Glomerular endothelial cell (primary cell): ENCODE measurements around the gene NBEA. TPM values are rescaled to one million over a fixed set of nuclear protein-coding genes. Genes with fewer than 3 reads are reported as not detected.

Experiments
- DNase-seq: peaks from one replicate; pipeline ENCODE4 v3.0.0-alpha.2; 2011; ENCODE audit warnings: low read depth, low spot score; ENCODE audit errors: extremely low read depth
- total RNA-seq: library from RNA; depleted of rRNA; stranded (reverse); fragments of >200 nt; gene quantifications from 2 replicates; pipeline ENCODE4 v1.2.3, GENCODE V29; 2015

The NBEA gene
- total RNA-seq, 1 donor from 2014 or later, result 4.1 TPM

DNA sequence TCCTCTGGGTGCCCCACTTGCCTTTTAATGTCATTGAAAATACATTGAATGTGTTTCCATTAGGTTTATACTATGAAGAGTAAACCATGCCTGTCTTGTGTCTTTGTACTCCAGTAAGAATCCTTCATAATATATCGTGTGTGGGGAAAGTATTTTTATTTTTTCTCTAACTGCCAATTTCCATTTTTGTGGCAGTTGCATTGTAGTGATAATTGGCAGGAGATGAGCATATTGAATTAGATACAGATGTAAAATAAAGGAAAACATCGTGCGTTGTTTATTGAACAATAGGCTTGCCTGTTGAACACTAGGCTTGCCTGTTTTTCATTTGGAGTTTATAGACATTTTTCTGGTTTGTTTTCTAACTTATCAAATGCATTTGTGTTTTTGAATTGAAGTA is 218.8 kb downstream of the NBEA start:
- no peak for DNase-seq

DNA sequence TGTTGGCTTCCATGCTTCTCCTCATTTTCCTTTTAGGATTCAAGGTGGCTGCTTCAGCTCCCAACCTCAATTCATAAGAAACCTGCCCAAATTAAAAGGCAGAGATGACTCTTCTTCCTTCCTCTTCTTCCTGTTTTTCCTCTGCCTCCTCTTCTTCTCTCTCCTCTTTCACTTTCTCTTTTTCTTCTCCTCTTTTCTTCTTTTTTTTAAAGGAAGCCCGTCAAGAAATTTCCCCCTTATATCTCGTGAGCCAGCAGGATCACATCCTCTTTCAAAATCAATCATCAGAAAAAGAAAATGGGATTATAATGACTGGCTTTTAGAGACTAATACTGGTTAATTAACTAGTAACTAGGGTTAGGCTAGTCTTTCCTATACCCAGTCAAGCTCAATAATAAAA is 220.3 kb downstream of the NBEA start:
- DNase-seq, result no peak

DNA sequence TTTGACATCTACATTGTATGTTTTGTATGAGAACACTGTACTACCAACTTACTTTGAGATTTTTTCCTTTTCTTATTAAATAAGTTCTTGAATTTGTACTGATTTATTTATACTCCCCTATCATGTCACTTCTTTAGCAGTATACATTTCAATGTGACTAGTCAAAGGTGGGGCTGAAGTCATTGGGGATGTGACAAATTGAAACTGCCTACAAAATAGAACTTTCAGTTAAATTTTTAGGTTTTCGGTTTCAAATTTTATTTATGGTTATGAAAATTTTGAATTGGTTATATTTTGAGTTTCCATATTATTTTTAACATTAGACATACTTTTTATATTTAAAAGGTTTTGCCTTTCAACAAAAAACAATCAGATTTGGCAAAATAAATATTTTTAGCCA is 221.6 kb downstream of the NBEA start:
- no peak for DNase-seq

DNA sequence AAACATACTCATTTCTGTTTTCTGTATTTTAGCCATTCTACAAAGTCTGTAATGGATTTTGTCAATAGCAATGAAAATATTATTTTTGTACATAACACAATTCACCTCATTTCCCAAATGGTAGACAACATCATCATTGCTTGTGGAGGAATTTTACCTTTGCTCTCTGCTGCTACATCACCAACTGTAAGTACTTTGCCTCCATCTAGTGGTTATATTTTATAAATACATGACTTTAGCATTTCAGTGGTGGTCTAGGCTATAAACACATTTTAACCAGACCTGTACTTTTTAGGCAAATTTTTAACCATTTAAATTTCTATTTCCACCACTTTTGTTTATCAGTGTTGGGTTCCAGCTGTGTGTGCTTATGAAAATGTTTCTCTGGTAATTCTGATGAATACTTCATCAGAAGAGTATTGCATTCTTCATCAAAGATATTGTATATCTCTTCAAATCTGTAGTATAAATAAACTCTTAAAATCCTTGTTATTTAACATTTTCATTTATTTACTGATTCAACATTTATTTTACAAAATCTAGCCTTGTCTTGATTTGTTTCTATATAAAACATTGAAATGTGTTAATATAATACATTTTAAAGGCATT is 222.4 kb downstream of the NBEA start:
- DNase-seq, result no peak

DNA sequence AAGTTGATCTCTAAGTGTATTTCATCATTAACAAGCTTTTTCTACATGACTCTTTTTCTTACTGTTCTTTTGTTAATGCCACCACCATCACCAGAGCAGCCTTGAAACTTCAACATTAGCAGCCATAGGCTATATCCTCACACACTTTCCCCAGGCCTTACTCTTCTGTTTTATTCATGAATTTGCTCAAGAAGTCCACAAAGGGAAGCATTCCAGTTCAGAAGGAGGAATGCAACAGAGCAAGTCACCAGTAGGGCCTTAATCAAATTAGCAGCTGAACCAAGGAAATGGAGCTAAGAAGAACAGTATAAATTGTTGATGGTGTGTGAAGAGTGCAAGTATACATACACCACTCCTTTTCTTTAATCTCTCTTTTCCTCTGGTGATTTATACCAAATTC is 223.1 kb downstream of the NBEA start:
- DNase-seq, result no peak

DNA sequence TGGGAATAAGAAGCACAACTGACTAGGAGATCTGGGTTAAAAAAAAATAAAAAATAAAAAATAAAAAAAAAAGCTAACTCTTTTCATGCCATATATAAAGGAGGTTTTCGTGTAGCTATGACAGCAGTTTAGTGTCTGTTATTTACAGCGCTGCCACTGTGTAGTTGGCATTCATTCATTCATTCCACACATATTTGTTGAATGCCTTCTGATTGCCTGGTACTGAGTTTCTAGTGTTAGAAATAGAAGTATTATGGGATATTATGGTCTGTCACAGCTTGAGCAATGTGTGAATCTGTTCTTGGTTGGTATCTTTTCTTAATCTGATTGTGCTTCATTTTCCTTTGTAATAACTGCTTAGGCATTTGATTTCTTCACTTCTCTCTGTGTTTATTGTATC is 237.4 kb downstream of the NBEA start:
- DNase-seq, result no peak

DNA sequence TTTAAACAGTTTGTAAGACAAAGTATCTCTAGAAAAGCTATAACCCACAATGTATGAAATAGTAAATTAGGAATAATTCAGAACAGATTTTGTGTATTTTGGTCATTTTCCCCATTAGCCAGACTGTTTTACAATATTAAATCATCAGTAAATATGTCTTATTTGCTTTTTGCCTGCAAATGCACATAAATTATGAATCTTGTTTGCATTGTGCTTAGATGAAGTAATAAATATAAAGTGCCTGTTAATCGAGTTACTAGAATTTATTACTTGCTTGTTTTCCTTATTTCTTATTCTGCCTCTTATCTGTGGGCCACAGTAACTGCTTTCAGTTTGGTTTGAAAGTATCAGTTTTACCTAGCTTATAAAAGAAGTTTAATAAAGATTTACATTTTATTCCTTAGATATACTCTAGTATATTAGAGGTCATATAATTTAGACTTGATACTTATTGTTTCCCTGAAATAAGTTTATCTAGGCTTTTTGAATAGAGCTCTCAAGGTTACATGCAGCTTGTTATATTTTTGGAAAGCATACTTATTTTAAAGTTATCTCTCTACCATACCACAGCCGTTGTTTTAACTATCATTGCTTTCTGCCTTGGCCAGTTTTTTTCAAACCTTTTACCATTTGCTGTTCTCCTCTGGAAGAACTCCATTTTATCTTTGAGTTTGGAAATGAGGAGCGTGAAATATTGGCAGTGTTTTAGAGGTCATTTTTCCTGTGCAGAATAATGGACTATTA is 238.0 kb downstream of the NBEA start:
- no peak for DNase-seq

DNA sequence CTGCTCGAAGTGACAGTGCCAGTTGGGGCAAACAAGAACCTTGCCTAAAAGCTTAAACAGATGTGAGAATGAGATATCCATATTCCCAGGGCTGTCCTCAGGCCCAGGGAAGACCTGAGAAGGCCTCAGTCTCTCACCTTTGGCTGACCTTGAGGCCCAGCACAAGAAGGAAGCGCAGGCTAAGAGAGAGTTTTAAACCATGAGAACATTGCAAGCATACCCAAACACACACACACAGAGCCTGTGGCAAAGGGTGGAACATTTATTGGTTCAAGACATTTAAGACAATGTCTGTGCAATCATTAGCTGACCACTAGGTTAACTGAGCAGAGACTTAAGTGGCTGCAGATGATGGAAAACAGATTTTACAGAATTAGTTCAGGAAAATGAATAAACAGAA is 248.2 kb downstream of the NBEA start:
- DNase-seq, result no peak

DNA sequence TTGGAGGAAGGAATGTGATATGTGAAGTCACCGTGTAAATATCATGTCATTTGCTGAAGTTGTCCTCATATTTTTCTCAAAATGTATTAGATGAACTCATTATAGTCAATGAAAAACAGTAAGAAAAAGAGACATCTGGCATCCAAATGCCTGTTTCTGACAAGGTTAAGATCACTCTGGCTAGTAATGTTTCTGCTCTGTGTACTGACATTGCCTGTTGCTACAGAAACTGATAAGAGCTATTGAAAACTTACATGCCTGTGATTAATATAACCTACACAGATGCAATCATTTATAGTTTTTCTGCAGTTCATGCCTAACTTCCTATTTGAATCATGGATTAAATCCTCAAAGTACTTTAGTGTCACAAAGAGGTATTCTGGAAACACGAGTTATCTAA is 249.8 kb downstream of the NBEA start:
- no peak for DNase-seq

DNA sequence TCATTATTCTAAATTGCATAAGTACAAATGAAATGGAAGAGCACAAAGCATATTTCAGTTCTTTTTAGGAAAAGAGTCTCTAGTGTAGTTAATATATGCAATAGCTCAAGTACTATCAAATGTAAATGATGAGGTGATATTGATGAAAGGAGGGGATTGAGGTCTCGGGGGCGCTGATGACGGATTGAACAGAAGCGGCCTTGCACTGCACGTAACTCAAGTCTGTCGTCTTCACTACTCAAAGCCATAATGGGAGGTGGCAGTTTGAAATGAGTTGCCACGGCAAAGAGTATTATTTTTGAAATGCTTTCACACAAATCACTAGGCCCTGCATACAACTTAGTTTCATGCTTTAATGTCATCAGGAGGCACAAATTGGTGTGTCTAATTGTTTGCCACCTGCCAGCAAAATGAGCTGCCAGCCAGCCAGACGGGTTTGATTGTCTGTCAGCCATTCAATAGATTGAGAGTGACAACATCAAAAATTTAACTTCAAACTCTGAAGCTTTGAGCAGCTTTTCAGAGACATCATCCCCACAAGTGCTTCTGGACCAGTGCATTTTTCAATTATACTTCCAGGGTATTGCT is 256.6 kb downstream of the NBEA start:
- DNase-seq, result no peak

DNA sequence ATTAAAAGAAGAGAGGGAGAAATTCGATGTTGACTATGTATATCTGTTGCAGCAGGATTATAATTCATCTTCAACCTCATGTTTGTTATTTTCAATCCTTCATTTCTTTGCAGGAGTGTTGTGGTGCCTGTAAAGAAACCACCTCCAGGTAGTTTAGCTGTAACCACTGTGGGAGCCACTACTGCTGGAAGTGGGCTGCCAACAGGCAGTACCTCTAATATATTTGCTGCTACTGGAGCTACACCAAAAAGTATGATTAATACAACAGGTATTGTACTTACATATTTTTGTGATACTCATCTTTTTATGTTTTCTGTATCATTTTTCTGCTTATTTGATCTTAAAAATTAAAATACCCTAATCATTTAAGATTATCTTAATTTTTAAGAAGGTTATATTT is 266.5 kb downstream of the NBEA start:
- DNase-seq, result no peak

DNA sequence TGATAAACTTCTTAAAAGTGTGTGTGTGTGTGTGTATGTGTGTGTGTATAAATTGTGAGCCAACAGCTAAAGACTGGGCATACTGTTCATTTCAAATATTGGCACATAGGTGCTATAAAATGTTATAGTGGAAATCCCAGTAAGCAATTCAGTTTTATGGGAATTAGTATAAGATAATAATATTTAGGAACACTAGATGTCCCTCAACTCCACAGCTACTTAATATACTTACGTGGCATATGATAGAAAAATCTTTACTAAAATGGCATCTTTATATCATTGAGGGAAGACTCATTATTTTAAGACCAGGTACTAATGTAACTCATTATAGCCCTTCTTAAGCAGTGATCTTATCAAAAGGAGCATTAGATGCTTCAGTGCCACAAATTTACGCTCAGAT is 268.2 kb downstream of the NBEA start:
- DNase-seq, result no peak

DNA sequence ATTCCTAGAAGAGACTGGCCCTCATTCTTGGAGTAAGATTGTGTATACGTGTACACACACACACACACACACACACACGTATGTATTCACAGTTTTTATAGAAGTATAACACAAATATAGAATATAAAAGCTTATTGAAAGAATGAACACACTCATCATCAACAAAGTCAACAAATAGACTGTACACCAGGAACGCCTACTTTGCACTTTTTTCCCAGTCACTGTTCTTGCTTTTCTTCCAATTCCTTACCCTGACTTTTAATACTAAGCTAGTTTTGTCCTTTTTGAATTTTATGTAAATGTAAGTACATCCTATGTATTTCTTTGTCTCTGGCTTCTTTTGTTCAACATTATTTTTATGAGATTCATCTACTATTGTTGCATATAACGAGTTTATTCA is 269.9 kb downstream of the NBEA start:
- no peak for DNase-seq

DNA sequence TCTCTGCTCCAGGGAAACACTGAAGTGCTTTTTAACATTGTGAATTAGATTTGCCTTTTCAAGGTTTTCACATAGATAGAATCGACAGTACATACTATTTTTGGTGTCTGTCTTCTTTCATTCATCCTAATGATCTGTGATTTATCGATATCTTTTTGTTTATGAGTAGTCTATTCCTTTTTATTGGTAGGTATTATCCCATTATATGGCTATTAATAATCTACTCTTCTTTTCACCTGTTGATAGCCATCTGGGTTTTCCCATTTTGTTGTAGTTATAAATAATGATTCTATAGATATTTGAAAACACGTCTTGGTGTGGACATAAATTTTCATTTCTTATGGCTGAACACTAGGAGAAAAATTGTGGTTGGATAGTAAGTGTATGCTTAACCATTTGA is 271.8 kb downstream of the NBEA start:
- no peak for DNase-seq

DNA sequence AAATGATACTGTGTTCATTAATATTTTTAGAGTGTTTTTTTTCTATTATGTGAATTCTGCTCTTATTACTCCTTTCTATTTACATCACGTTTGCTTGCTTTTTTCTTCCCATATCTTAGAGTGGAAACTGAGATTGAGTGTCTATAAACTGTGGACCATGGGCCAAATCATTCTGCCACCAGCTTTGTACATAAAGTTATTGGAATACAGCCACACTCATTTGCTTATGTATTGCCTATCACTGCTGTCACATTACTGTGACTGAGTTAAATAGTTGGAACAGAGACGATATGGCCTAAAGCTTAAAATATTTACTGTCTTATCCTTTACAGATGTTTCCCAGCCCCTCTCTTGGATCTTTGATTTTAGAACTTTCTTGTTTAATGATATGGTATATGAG is 274.1 kb downstream of the NBEA start:
- no peak for DNase-seq

DNA sequence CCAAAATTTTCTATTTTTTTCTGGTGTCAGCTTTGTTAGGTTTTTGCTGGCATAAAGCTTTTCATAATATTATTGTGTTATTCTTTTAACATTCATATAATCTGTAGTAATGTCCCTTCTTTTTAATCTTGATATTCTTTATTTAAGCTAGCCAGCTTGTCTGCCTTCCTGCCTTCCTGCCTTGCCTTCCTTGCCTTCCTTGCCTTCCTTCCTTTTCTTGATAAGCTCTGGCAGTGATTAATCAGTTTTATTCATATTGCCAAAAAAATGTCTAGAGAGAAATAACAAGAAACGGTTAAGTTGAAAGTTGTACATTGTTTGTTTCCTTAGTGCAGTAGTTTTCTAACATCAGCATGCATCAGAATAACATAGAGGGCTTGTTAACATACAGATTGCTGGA is 277.0 kb downstream of the NBEA start:
- no peak for DNase-seq

DNA sequence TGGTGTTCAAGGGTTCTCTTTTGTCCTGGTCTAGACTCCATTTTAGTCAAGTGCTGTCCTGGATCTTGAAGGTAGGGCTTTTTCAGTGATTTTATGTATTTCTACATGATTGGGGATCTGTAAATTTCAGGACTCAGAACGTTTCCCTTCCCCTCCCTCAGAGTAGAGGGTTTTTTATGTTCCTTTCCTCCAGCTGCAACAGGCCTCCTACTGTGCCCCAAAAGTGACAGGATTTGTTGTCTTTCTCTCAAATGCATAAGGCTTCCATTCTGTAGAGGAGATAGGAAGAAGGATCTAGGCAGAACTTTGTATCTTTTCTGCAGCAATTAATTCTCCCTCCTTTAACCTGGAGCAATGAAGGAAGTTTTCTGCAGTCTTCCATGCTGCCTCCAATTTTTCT is 283.1 kb downstream of the NBEA start:
- DNase-seq, result no peak

DNA sequence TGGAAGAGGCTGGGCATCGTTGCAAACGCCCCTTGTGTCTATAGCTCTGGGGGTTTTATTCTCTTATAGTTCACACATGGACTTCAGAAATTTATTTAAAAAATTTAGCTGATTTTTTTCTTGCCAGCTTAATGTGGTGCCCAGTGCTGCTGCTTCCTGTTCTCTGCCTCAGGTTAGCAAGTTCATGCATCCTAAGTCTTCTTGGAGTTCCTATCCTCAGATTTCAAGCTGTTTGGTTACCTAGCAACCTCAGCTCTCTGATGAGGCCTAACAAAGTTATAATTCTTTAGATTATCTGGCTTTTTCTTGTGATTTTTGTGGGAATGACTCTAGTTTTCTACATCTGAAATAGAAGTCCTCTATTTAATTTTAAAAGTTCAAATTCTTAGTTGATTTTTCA is 283.5 kb downstream of the NBEA start:
- DNase-seq, result no peak

DNA sequence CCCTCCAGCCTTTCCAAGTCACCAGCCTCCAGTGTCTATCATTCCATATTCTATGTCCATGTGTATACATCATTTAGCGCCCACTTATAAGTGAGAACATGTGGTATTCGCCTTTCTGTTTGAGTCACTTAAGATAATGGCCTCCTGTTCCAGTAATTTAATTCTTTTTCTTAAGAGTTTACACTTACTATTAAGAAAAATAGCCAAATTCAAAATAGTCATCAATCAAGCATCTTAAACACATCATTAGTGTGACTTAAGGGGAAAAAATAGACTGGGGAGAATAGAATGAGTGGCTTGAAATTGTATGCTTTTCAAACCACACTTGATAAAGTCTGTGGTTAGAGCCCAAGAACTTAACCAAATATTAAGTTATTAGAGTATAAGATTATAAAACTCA is 286.5 kb downstream of the NBEA start:
- DNase-seq, result no peak

DNA sequence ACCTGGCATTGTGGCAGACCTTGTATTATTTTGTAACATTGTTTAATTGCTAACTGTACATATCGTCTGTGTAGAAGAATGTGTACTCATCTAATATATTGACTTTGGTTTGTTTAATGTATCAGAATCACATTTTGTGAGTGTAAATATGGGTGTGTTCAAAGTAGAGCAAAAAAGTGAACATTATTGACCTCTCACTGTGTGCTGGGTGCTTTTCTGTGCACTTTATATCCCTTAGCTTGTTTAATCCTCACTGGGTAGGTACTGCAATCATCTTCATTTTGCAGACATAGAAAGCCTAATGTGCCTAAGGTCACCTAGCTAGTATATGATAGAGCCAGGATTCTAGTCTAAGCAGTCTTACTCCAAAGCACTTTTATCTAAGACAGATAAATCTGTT is 289.4 kb downstream of the NBEA start:
- no peak for DNase-seq

DNA sequence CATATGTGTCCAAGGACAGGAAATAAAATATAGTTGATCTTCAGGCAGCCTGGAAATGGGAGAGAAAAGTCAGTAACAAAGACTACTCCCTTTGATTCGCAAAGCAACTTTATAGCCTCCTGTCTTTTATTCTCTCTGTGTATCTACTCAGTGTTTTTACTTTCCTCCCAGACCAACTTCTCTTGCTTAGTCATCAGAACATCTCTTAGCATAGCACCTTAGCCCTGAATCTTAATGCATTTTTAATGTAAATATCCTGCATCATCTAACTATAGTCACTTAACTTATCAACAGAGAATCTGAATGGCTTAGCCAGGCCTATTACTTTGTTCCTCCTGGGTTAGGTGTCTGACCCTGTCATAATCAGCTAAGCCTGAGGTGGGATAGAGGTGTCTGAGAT is 296.2 kb downstream of the NBEA start:
- no peak for DNase-seq

DNA sequence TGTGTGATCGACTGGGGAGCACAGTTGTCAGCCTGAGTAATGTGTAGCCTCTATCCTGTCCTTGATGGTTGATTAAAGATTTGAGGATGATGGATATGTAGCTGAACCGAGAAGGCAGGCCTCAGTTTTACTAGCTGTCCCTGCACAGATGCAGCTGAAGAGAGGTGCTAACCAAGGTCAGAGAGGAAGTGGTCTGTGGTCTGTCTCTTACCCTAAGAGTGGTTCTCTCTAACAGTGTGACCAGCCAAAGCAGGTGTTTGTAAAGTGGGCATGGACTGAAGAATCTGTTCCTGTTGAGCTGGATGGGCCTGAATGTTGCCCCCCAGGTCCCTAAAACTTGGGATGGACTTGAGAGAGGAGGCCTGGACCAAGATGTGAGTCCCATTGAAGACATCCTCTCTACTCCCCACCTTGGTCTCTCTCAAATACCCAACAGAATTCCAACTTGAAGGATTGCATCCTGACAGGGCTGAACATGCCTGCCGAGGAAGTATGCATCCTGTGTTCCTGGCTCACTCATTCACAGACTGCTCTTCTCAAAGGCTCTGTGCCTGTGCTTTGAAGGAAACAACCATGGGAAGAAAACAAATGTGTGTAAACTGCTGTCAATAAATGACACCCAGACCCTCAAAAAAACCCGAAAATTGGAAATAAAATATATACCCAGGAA is 310.6 kb downstream of the NBEA start:
- DNase-seq, result no peak
